ENCODE measurements around the gene CDH13.

DNA sequence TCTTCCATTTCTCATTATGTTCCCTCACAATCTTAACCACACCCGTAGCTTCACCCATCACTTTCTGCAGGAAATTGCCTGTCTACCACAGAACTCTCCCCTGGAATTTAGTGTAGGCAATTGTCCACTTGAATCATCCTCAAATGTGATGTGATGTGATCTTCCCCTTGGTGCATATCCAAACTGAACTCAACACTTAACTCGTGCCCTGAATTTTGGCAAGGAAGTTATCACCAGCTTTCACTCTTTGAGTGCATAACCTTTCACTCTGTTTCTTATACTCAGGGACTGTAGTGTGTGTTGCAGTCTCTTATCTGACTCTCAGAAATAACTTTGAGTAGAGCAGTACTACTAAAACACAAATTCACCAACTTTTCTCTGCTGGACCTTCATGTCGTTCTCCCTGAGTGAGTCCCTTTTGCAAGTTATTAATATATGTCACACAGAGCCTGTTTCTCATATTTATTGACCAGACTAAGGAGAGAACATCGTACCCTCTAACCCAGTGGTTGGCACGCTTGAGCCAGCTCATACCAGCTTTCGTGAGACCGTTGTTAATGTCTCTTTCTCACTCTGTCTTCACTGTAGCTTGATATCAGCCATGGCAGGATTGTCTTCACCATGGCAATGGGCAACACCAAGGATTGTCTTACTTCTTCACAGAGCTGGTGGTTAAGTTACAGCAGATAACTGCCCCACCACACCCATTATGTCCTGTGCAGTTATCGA is 622.1 kb downstream of the CDH13 start:
- TF ChIP-seq, protein P1, sequence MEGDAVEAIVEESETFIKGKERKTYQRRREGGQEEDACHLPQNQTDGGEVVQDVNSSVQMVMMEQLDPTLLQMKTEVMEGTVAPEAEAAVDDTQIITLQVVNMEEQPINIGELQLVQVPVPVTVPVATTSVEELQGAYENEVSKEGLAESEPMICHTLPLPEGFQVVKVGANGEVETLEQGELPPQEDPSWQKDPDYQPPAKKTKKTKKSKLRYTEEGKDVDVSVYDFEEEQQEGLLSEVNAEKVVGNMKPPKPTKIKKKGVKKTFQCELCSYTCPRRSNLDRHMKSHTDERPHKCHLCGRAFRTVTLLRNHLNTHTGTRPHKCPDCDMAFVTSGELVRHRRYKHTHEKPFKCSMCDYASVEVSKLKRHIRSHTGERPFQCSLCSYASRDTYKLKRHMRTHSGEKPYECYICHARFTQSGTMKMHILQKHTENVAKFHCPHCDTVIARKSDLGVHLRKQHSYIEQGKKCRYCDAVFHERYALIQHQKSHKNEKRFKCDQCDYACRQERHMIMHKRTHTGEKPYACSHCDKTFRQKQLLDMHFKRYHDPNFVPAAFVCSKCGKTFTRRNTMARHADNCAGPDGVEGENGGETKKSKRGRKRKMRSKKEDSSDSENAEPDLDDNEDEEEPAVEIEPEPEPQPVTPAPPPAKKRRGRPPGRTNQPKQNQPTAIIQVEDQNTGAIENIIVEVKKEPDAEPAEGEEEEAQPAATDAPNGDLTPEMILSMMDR (IDR thresholded peaks at IDR 0.05) = no peak
- no peak for TF ChIP-seq POLR2A (IDR thresholded peaks at IDR 0.05)

All from Peyer's patch (tissue), 4 donors.